Kidney (tissue), 14 donors: ENCODE data around the gene LRRC30. TPM values are rescaled to one million over a fixed set of nuclear protein-coding genes. Genes with fewer than 3 reads are reported as not detected.
"Not testable (repeated sequence)": the region's sequence is repeated elsewhere in the genome, so short reads cannot be mapped to it uniquely, and the experiment has no call there.

Experiments
- DNase-seq, 5 donors: peaks; one replicate each; pipeline ENCODE4 v3.0.0-alpha.2; 2013 to 2020
- FAIRE-seq: peaks from 2 replicates; lab custom pipeline; 2012; peaks lifted over from hg19 to GRCh38; lab: Jason Lieb, UNC
- H3K27ac ChIP-seq, 2 donors: one replicate each; pipeline ENCODE4 v1.7.0; 2013; ENCODE audit warnings: low read depth in 2 of 2, low read length in 2 of 2, inconsistent platforms in 1 of 2
- H3K27me3 ChIP-seq: one replicate; pipeline ENCODE4 v1.7.1; 2013; ENCODE audit warnings: low read length, inconsistent platforms; ENCODE audit not compliant: control insufficient read depth, insufficient read depth
- H3K36me3 ChIP-seq, 3 donors: one replicate each; pipeline versions ENCODE4 v1.7.0 to v1.7.1; 2013; ENCODE audit warnings: low read length in 3 of 3, control low read depth in 1 of 3, inconsistent platforms in 1 of 3; ENCODE audit not compliant: insufficient read depth in 3 of 3, control insufficient read depth in 2 of 3
- H3K4me1 ChIP-seq, 3 donors: one replicate each; pipeline versions ENCODE4 v1.7.0 to v1.7.1; 2013; ENCODE audit warnings: low read length in 3 of 3, inconsistent platforms in 1 of 3, low read depth in 1 of 3; ENCODE audit not compliant: control insufficient read depth in 2 of 3, insufficient read depth in 2 of 3
- H3K4me3 ChIP-seq, 3 donors: one replicate each; pipeline versions ENCODE4 v1.7.0 to v1.8.1; 2013; ENCODE audit warnings: low read length in 3 of 3, control low read depth in 1 of 3, inconsistent platforms in 1 of 3
- H3K9ac ChIP-seq, 3 donors: one replicate each; pipeline versions ENCODE4 v1.7.0 to v1.7.1; 2013; ENCODE audit warnings: low read length in 3 of 3, control low read depth in 1 of 3, inconsistent platforms in 1 of 3
- H3K9me3 ChIP-seq, 3 donors: one replicate each; pipeline versions ENCODE4 v1.7.0 to v1.7.1; 2013; ENCODE audit warnings: low read length in 3 of 3, control low read depth in 1 of 3, inconsistent platforms in 1 of 3; ENCODE audit not compliant: control insufficient read depth in 2 of 3, insufficient read depth in 1 of 3
- CTCF ChIP-seq: IDR thresholded peaks from 3 replicates; pipeline ENCODE4 v1.5.1; 2012; ENCODE audit warnings: mild to moderate bottlenecking, moderate library complexity, borderline replicate concordance; ENCODE audit not compliant: insufficient read depth; ENCODE audit errors: extremely low read depth
- intact Hi-C: fragments of 100-400 bp; cut with DNase I; formaldehyde crosslinking; loops from one replicate; pipeline ENCODE4 v1.11.1; 2022
- polyA plus RNA-seq: library from polyadenylated mRNA; stranded (reverse); fragments of 350-450 nt; fragmentation: Illumina TruSeq; extraction: RNeasy Lipid Tissue Mini Kit (QIAGEN cat#74804); gene quantifications from one replicate; pipeline ENCODE4 v1.2.3, GENCODE V29; 2014; ENCODE audit warnings: low read depth, low replicate concordance; ENCODE audit not compliant: insufficient read depth
- total RNA-seq: library from RNA; stranded (reverse); fragmentation: NEBNext Ultra II Directional; extraction: Animal tissue kit (Norgen Biotek cat#: 25700); gene quantifications from one replicate; pipeline ENCODE4 v1.2.1, GENCODE V29; 2021
- donor health status: control.
- donor health status: control.
- donor health status: control.
- donor health status: control.
- donor health status: control.
- donor health status: DM: yes; HTN: yes; CAD: no.
- donor health status: Normal renal cell carcinoma (clear cell type).

Gene LRRC30
- total and polyA plus RNA-seq, 2 donors from 2014 or later, result not detected

GRCh38 chr18:7198326-7198725 is 32.6 kb upstream of the LRRC30 start:
- no peak for FAIRE-seq
- Histone ChIP-seq H3K9me3 (no peaks in the 10 kb centered on the region), H3K27me3 (no peaks in the 10 kb centered on the region), H3K4me3 (no peak overlapping the region), H3K9ac (no peak overlapping the region), H3K36me3 (no peaks in the 10 kb centered on the region), H3K27ac (no peak overlapping the region), H3K4me1 (no peaks in the 10 kb centered on the region)
- no peak for TF ChIP-seq CTCF
- no peak for DNase-seq
- intact Hi-C loops, result no loop called here

DNA sequence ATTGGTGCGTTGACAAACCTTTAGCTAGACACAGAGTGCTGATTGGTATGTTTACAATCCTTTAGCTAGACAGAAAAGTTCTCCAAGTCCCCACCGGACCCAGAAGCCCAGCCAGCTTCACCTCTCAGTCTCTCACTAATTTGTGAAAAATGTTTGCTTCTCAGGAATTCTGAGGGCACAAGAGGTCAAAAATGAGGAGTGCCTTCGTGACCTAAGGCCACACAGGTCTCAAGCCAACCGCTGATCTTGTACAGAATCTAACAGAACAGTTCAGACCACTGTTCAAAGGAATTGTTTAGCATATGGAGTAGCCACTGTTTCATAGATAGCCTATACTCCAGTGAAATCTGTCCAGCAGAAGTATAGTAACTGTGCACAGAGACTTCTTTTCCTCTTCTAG is 29.8 kb upstream of the LRRC30 start:
- Histone ChIP-seq H3K4me3 (no peak overlapping the region), H3K36me3 (no peaks in the 10 kb centered on the region), H3K9ac (no peak overlapping the region), H3K27me3 (no peaks in the 10 kb centered on the region), H3K9me3 (no peaks in the 10 kb centered on the region), H3K4me1 (peaks cover 0 to 1% (median 0%) of the 10 kb centered on the region in 3 donors), H3K27ac (no peak overlapping the region)
- FAIRE-seq, result no peak
- DNase-seq, result no peak
- intact Hi-C loops, result no loop called here
- TF ChIP-seq CTCF, result no peak

DNA sequence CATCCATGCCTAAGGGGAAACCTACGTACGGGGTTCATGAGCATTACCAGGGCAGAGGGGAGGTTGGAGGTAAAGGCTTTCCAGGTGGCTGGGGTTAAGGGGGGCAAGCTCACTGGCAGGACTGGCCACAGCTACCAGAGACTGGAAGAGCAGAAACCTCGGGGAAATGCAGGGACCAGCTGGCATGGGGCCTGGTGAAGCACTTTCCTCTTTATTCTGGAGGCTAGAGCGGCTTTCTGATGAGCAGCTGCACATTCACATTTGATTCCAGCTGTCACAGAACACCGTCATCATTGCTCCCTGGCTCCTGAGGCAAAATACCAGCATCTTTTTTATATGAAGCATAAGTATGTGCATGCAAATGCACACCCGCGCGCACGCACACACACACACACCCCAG is 28.7 kb upstream of the LRRC30 start:
- no peak overlapping the region for H3K4me3 ChIP-seq
- H3K4me1 ChIP-seq, result peaks cover 0 to 2% (median 0%) of the 10 kb centered on the region in 3 donors
- H3K27ac ChIP-seq, result no peak overlapping the region
- H3K27me3 ChIP-seq, result no peaks in the 10 kb centered on the region
- no peak overlapping the region for H3K9ac ChIP-seq
- H3K36me3 ChIP-seq, result no peaks in the 10 kb centered on the region
- DNase-seq, result no peak
- intact Hi-C loops, result no loop called here
- no peak for TF ChIP-seq CTCF
- no peaks in the 10 kb centered on the region for H3K9me3 ChIP-seq
- no peak for FAIRE-seq

DNA sequence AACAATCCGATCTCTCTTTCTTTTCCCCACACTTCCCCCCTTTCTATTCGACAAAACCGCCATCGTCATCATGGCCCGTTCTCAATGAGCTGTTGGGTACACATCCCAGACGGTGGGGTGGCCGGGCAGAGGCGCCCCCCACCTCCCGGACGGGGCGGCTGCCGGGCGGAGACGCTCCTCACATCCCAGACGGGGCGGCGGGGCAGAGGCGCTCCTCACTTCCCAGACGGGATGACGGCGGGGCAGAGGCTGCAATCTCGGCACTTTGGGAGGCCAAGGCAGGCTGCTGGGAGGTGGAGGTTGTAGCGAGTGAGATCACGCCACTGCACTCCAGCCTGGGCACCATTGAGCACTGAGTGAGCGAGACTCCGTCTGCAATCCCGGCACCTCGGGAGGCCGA is 27.3 kb upstream of the LRRC30 start:
- FAIRE-seq, DNase-seq, H3K4me3 ChIP-seq, H3K27me3 ChIP-seq, H3K4me1 ChIP-seq, H3K27ac ChIP-seq, H3K9me3 ChIP-seq, intact Hi-C loops, H3K9ac ChIP-seq, H3K36me3 ChIP-seq: not testable (repeated sequence)
